ENCODE data around the gene TTLL11.

TTLL11 gene

DNA sequence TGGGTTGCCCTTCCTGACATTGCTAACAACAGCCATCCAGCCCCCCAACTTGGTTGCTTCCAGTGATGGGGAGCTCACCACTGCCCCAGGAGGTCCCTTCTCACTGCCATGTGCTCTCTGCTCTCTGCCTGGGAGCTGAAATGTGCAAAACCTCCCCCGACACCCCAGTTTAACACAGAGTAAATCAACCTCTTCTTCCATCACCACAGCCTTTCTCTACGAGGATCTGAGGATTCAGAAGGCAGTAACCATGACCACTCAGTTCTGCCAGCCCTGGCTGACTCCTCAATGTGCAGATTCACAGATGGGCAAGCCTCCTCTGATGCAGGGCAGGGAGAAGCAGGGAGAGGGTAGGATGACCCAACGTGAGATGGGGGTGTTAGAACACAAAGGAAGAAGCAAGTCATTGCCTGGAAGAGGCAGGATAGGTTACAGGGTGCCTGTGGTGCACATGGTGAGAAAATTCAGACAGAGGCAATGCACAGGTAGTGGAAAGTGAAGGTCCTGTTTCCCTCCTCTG, 256.7 kb downstream of the TTLL11 start:
- in situ Hi-C loops (cut with HindIII; ENCODE audit: low pct_ligation_motif_present, low sequenced_read_pairs) = no loop called here
- no peaks in the 10 kb centered on the region for H3K27me3 ChIP-seq (replicated peaks)
- DNase-seq = no peak

DNA sequence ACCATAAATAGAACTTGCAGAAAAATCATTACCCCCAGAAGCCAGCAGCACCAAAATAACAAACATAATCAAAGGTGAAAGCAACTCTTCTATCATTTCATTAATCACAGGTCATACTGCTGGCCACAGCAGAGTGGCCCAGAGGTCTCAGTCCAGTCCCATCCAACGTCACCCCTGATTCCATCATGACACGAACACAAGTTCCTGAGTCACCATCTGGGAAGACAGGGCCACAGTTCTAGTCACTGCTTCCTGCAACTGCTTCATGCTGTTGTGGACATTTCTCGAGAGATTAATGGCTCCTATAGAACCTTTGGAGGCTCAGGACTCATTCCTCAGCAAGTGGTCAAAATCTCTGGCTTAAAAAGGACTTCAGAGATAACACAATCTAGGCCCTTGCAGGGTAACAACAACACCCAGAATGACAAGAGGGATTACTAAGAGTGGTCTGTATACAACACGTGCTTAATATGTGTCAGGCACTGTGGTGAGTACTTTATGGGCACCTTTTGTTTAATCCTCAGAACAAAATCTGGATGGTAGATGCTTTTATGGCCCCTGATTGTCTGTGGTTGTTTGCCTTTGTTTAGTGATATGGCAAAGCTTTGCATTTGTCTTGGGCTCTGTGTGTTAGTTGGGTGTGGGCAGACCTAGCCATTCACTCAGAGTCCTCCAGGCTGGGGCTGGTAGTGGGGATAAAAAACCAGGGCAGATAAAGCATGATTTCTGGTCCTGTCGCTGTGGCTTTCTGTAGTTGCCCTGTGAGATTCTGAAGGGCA, 257.3 kb downstream of the TTLL11 start:
- no peak overlapping the region for H3K4me3 ChIP-seq (ENCODE audit: low read depth, low read length)
- in situ Hi-C loops (cut with HindIII; ENCODE audit: low pct_ligation_motif_present, low sequenced_read_pairs) = no loop called here
- DNase-seq = no peak
- no peaks in the 10 kb centered on the region for H3K36me3 ChIP-seq (replicated peaks)
- H3K27me3 ChIP-seq (replicated peaks) = no peaks in the 10 kb centered on the region
- TF ChIP-seq, protein P1, sequence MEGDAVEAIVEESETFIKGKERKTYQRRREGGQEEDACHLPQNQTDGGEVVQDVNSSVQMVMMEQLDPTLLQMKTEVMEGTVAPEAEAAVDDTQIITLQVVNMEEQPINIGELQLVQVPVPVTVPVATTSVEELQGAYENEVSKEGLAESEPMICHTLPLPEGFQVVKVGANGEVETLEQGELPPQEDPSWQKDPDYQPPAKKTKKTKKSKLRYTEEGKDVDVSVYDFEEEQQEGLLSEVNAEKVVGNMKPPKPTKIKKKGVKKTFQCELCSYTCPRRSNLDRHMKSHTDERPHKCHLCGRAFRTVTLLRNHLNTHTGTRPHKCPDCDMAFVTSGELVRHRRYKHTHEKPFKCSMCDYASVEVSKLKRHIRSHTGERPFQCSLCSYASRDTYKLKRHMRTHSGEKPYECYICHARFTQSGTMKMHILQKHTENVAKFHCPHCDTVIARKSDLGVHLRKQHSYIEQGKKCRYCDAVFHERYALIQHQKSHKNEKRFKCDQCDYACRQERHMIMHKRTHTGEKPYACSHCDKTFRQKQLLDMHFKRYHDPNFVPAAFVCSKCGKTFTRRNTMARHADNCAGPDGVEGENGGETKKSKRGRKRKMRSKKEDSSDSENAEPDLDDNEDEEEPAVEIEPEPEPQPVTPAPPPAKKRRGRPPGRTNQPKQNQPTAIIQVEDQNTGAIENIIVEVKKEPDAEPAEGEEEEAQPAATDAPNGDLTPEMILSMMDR (IDR thresholded peaks at IDR 0.05; ENCODE audit: low read depth, low read length, missing control alignments) = no peak
- H3K27ac ChIP-seq = no peak overlapping the region

More for the DNA sequence above, 256.7 kb downstream of the TTLL11 start:
- H3K36me3 ChIP-seq (replicated peaks) = no peaks in the 10 kb centered on the region
- no peak overlapping the region for H3K4me3 ChIP-seq (ENCODE audit: low read depth, low read length)
- TF ChIP-seq, protein P1 (IDR thresholded peaks at IDR 0.05; ENCODE audit: low read depth, low read length, missing control alignments) = no peak
- no peak overlapping the region for H3K27ac ChIP-seq

DNA sequence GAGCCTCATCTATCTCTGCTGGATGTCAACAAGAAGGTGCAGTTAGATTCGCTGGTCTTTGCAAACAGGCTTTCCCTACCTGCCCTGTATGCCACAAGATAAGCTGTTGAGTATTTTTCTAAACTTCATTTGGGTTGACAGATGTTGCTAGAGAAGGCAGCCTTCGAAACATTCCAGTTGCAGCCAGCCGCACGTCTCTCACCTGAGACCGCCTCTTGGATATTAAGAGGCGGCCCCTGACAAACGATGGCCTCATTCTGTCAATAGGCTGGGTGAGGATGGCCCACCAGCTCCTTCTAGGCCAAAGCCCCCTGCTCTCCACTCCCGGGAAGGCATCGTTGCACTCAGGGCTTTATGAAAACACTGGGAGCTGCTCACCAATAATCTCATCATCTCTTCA, 260.0 kb downstream of the TTLL11 start:
- in situ Hi-C loops (cut with HindIII; ENCODE audit: low pct_ligation_motif_present, low sequenced_read_pairs) = no loop called here
- no peaks in the 10 kb centered on the region for H3K36me3 ChIP-seq (replicated peaks)
- TF ChIP-seq, protein P1 (IDR thresholded peaks at IDR 0.05; ENCODE audit: low read depth, low read length, missing control alignments) = no peak
- no peak for DNase-seq
- no peaks in the 10 kb centered on the region for H3K27me3 ChIP-seq (replicated peaks)
- H3K27ac ChIP-seq = no peak overlapping the region
- H3K4me3 ChIP-seq (ENCODE audit: low read depth, low read length) = no peak overlapping the region

DNA sequence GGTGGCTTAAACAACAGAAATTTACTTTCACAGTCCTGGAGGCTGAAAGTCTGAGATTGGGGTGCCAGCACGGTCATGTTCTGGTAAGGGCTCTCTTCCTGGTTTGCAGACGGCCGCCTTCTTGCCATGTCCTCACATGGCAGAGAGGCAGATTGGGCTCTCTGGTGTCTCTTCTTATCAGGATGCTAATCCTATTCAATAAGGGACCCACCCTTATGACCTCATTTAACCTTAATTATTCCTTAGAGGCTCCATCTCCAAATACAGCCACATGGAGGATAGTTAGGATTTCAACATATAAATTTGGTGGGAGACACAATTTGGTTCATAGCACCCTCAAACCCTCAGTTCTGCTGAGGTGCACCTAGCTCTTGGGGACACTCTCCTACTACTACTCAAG, 261.2 kb downstream of the TTLL11 start:
- no peaks in the 10 kb centered on the region for H3K27me3 ChIP-seq (replicated peaks)
- no peak overlapping the region for H3K4me3 ChIP-seq (ENCODE audit: low read depth, low read length)
- no peak for DNase-seq
- H3K36me3 ChIP-seq (replicated peaks) = no peaks in the 10 kb centered on the region
- TF ChIP-seq, protein P1 (IDR thresholded peaks at IDR 0.05; ENCODE audit: low read depth, low read length, missing control alignments) = no peak
- H3K27ac ChIP-seq = no peak overlapping the region
- in situ Hi-C loops (cut with HindIII; ENCODE audit: low pct_ligation_motif_present, low sequenced_read_pairs) = no loop called here

DNA sequence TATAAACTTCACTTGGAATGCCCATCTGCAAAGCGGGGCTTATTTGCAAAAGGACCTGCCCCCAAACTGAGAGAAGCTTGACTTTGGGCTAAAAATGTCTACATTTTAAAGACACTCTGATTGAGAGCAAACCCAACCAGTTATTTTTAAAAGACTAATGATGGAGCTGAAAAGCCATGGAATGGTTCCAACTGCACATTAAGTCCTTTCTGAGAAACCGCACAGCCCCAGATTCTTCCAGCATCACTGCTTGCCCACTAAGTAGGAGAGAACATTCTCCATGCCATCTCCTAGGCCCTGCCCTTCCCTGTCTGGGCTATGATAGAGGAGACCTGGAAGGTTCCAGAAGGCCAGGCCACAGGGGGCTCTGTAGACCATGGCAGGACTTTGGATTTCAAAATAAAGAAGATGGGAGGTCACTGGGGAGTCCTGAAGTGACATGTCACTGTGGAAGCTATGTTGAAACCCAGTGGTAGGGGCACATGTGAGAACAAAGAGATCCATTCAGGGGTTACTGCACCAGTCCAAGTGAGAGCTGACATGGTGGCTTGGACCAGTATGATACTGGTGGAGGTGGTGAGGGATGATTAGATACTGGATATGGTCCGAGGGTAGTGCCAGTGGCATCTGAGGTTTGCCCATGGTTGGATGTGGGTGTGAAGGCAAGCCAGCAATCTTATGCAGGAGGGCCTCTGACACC, 262.5 kb downstream of the TTLL11 start:
- Histone ChIP-seq H3K36me3 (replicated peaks) (no peaks in the 10 kb centered on the region), H3K4me3 (ENCODE audit: low read depth, low read length) (no peak overlapping the region), H3K27ac (no peak overlapping the region), H3K27me3 (replicated peaks) (no peaks in the 10 kb centered on the region)
- TF ChIP-seq, protein P1 (IDR thresholded peaks at IDR 0.05; ENCODE audit: low read depth, low read length, missing control alignments) = no peak
- in situ Hi-C loops (cut with HindIII; ENCODE audit: low pct_ligation_motif_present, low sequenced_read_pairs) = no loop called here
- no peak for DNase-seq
